Measurements from ENCODE around the gene TPM3. TPM values are rescaled to one million over a fixed set of nuclear protein-coding genes. Genes with fewer than 3 reads are reported as not detected.

The TPM3 gene
- total and polyA plus RNA-seq, 2 of the 8 experiments (the other 6 are each of a cell fraction or from before 2014, with no cell fraction given) = 278 to 572 TPM

DNA sequence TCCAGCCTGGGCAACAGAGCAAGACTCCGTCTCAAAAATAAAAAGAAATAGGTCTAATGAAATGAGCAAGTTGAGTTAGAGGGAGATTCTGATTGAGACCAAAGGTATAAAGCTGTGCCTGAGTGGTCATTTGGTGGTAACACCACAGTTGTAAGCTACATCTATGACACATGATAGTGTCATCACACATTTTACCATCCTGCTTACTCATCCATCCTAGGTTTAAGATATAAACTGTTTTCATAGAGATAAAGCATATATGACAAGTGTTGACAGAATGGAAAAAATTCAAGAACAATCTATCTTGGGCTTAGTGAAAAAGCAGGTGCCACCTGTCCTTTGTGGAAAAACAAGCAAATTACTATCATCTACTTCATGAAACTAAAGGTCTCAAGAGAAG is 21.4 kb upstream of the TPM3 start (continued):
- TF ChIP-seq, protein P1, sequence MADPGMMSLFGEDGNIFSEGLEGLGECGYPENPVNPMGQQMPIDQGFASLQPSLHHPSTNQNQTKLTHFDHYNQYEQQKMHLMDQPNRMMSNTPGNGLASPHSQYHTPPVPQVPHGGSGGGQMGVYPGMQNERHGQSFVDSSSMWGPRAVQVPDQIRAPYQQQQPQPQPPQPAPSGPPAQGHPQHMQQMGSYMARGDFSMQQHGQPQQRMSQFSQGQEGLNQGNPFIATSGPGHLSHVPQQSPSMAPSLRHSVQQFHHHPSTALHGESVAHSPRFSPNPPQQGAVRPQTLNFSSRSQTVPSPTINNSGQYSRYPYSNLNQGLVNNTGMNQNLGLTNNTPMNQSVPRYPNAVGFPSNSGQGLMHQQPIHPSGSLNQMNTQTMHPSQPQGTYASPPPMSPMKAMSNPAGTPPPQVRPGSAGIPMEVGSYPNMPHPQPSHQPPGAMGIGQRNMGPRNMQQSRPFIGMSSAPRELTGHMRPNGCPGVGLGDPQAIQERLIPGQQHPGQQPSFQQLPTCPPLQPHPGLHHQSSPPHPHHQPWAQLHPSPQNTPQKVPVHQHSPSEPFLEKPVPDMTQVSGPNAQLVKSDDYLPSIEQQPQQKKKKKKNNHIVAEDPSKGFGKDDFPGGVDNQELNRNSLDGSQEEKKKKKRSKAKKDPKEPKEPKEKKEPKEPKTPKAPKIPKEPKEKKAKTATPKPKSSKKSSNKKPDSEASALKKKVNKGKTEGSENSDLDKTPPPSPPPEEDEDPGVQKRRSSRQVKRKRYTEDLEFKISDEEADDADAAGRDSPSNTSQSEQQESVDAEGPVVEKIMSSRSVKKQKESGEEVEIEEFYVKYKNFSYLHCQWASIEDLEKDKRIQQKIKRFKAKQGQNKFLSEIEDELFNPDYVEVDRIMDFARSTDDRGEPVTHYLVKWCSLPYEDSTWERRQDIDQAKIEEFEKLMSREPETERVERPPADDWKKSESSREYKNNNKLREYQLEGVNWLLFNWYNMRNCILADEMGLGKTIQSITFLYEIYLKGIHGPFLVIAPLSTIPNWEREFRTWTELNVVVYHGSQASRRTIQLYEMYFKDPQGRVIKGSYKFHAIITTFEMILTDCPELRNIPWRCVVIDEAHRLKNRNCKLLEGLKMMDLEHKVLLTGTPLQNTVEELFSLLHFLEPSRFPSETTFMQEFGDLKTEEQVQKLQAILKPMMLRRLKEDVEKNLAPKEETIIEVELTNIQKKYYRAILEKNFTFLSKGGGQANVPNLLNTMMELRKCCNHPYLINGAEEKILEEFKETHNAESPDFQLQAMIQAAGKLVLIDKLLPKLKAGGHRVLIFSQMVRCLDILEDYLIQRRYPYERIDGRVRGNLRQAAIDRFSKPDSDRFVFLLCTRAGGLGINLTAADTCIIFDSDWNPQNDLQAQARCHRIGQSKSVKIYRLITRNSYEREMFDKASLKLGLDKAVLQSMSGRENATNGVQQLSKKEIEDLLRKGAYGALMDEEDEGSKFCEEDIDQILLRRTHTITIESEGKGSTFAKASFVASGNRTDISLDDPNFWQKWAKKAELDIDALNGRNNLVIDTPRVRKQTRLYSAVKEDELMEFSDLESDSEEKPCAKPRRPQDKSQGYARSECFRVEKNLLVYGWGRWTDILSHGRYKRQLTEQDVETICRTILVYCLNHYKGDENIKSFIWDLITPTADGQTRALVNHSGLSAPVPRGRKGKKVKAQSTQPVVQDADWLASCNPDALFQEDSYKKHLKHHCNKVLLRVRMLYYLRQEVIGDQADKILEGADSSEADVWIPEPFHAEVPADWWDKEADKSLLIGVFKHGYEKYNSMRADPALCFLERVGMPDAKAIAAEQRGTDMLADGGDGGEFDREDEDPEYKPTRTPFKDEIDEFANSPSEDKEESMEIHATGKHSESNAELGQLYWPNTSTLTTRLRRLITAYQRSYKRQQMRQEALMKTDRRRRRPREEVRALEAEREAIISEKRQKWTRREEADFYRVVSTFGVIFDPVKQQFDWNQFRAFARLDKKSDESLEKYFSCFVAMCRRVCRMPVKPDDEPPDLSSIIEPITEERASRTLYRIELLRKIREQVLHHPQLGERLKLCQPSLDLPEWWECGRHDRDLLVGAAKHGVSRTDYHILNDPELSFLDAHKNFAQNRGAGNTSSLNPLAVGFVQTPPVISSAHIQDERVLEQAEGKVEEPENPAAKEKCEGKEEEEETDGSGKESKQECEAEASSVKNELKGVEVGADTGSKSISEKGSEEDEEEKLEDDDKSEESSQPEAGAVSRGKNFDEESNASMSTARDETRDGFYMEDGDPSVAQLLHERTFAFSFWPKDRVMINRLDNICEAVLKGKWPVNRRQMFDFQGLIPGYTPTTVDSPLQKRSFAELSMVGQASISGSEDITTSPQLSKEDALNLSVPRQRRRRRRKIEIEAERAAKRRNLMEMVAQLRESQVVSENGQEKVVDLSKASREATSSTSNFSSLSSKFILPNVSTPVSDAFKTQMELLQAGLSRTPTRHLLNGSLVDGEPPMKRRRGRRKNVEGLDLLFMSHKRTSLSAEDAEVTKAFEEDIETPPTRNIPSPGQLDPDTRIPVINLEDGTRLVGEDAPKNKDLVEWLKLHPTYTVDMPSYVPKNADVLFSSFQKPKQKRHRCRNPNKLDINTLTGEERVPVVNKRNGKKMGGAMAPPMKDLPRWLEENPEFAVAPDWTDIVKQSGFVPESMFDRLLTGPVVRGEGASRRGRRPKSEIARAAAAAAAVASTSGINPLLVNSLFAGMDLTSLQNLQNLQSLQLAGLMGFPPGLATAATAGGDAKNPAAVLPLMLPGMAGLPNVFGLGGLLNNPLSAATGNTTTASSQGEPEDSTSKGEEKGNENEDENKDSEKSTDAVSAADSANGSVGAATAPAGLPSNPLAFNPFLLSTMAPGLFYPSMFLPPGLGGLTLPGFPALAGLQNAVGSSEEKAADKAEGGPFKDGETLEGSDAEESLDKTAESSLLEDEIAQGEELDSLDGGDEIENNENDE (IDR thresholded peaks at IDR 0.05; ENCODE audit: insufficient replicate concordance, low read length) = no peak
- TF ChIP-seq TAF7 (optimal IDR thresholded peaks at IDR 0.05; ENCODE audit: borderline replicate concordance, low read depth, low read length) (no peak), MAFK (IDR thresholded peaks at IDR 0.05; ENCODE audit: low read depth, low read length) (no peak), SAP30 (IDR thresholded peaks at IDR 0.05; ENCODE audit: insufficient read depth, insufficient replicate concordance, low read length) (no peak), POLR2A (IDR thresholded peaks at IDR 0.05; ENCODE audit: control extremely low read depth in 1 of 2, low read depth in 2 of 2, low read length in 2 of 2) (no peak), KDM4A (IDR thresholded peaks at IDR 0.05; ENCODE audit: low read depth, low read length, severe bottlenecking) (no peak), KDM1A (IDR thresholded peaks at IDR 0.05; ENCODE audit: borderline replicate concordance, low read length) (no peak), BACH1 (IDR thresholded peaks at IDR 0.05; ENCODE audit: low read length) (no peak), SP4 (IDR thresholded peaks at IDR 0.05; ENCODE audit: low read length) (no peak), SIX5 (IDR thresholded peaks at IDR 0.05; ENCODE audit: low read depth, low read length) (no peak), YY1 (IDR thresholded peaks at IDR 0.05; ENCODE audit: low read depth, low read length) (no peak)
- TF ChIP-seq, protein P2, sequence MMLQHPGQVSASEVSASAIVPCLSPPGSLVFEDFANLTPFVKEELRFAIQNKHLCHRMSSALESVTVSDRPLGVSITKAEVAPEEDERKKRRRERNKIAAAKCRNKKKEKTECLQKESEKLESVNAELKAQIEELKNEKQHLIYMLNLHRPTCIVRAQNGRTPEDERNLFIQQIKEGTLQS (IDR thresholded peaks at IDR 0.05; ENCODE audit: insufficient read depth, low read depth, low read length) = no peak
